AG04449 (cell line): ENCODE measurements around the gene MAJIN.

Experiments
- CTCF ChIA-PET: fragments of 350-600 bp; formaldehyde crosslinking; extraction: SDS; loops from one replicate; lab custom pipeline; 2021; ENCODE audit warnings: antibody characterized with exemption; lab: Yijun Ruan, JAX
- POLR2A ChIA-PET: fragments of 400-600, 350-600 bp; formaldehyde crosslinking; extraction: SDS; loops from one replicate; lab custom pipeline; 2020; ENCODE audit warnings: antibody characterized with exemption, inconsistent platforms; lab: Yijun Ruan, JAX
- DNase-seq: peaks from one replicate; pipeline ENCODE4 v3.0.0-alpha.2; 2010; ENCODE audit warnings: low read depth, low spot score
- H3K4me3 ChIP-seq: 2 replicates; pipeline ENCODE4 v1.5.1; 2011; ENCODE audit warnings: low read depth, mild to moderate bottlenecking, control low read depth, low read length
- TF ChIP-seq, protein P1 (sequence below): IDR thresholded peaks from one replicate; pipeline ENCODE4 v1.5.1; 2011; ENCODE audit warnings: mild to moderate bottlenecking, moderate library complexity, low read length, control low read depth, inconsistent platforms; ENCODE audit not compliant: insufficient read depth; ENCODE audit errors: missing control alignments

The MAJIN gene

DNA sequence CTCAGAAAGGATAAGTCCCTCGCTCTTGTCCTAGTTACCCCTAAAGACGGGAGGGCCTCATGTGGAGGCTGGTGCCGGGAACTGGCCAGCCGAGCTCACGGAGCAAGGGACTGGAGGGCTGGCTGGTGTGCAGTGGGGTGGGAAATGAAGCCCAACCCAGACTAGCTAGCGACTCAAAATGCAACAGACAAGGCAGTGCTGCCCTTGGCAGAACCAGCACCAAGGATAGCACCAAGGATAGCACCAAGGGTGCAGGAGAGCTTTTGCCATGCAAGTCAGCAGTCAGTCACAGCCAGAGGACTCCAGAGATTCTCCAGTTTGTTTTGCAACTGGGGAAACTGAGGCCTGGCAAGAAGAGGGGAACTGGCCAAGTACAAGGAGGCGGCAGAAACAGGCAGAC is 31.4 kb upstream of the MAJIN start:
- ChIA-PET CTCF (interaction anchor here (0.9 to 14.5 kb wide), 3 partner anchors 7 to 155 kb away, joined by 3 to 179 read pairs (median 3); partner anchors contain the start of gene ARL2), POLR2A (no interaction called here)
- TF ChIP-seq, protein P1, sequence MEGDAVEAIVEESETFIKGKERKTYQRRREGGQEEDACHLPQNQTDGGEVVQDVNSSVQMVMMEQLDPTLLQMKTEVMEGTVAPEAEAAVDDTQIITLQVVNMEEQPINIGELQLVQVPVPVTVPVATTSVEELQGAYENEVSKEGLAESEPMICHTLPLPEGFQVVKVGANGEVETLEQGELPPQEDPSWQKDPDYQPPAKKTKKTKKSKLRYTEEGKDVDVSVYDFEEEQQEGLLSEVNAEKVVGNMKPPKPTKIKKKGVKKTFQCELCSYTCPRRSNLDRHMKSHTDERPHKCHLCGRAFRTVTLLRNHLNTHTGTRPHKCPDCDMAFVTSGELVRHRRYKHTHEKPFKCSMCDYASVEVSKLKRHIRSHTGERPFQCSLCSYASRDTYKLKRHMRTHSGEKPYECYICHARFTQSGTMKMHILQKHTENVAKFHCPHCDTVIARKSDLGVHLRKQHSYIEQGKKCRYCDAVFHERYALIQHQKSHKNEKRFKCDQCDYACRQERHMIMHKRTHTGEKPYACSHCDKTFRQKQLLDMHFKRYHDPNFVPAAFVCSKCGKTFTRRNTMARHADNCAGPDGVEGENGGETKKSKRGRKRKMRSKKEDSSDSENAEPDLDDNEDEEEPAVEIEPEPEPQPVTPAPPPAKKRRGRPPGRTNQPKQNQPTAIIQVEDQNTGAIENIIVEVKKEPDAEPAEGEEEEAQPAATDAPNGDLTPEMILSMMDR: no peak
- no peak overlapping the region for H3K4me3 ChIP-seq
- no peak for DNase-seq

DNA sequence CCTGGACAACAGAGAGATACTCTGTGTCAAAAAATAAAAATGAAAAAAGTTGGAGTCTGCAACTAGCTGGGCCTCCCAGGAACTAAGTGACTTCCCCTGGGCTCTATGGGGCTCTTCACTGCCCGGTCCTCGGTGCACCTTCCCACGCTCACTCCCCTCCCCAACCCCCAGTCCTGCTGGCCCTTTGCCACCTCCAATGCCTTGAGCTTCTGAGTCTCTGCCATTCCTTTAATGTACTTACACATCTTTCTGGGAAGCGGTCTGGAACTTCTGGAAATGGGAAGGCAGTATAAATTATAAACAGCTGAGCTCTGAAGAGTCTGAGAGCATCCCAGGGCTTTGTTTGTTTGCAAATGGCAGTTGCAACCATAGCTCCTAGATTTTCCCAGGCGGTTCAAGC is 30.8 kb upstream of the MAJIN start:
- DNase-seq: no peak
- TF ChIP-seq, protein P1: no peak
- no peak overlapping the region for H3K4me3 ChIP-seq
- ChIA-PET POLR2A (no interaction called here), CTCF (interaction anchor here (1.0 to 14.5 kb wide), 2 partner anchors 7 to 108 kb away, joined by 3 to 179 read pairs; partner anchors contain the start of gene ARL2)

DNA sequence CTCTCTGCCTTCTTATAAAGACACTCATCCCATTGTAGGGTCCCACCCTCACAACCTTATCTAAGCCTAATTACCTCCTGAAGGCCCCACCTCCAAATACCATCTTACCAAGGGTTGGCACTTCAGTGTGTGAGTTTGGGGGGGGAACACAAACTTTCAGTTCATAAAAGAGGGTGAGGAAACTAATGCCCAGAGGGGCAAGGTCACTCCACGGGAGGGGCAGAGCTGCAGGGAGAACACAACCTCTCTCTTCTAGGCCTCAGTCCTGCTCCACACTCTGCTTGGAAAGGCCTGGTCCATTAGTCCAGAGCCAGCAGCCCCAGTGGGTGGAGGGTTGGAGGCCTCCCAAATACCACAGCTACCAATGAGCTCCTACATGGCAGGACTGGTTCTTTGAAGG is 27.6 kb upstream of the MAJIN start:
- TF ChIP-seq, protein P1: no peak
- H3K4me3 ChIP-seq: no peak overlapping the region
- ChIA-PET POLR2A (no interaction called here), CTCF (interaction anchor here (14.5 kb wide), 1 partner anchor 11 kb away, joined by 179 read pairs; the partner anchor contains the start of gene ARL2)
- DNase-seq: no peak

DNA sequence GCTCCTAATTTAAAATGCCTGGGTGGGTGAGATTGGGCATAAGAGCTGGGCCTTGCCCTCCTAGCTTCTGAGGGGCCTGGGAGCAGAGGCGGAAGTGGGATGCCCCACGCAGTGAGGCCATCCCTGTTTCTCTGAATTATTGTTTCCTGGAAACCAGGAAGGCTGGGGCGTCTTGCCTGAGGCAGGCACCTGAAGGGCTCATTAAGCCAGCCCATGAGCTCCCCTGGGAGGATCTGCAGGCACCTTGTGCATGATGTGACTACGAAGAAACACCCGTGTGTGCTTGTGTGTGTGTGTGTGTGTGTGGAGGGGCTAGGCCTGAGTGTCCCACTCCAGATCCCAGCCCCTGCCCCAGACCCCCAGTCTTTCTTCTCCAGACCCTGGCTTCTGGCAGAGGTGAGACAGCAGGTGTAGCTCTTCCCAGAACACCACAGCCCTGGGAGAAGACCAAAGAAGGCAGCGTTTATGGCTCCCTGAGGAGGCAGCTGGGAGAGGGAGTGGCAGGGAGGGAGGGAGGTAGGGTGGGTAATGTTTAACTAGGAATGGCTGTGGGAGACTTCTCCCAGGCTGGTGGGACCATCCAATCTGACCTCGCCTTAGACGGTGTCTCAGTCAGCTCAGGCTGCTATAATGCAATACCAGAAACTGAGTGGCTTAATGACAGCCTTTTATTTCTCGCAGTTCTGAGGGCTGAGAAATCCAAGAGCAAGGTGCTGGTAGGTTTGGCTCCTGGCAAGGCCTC is 27.0 kb upstream of the MAJIN start:
- POLR2A ChIA-PET: no interaction called here
- TF ChIP-seq, protein P1: no peak

DNA sequence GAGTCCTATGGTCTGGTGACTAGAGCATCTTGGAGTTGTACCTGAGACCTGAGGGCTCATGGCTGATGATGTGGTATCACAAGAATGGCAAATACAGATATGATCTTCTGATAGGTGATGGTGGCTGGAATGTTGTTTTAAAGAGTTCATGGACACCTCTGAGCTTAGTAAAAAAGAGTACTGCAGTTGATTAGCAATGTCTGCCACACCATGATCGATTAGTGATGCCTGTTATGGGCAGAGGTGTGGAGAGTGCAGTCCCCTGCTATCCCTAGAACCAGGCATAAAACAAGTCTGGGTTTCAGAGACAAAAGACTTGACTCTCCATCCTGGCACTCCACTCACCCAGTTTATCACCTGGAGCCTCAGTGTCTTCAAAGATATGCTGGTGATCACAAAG is 26.2 kb upstream of the MAJIN start:
- no peak overlapping the region for H3K4me3 ChIP-seq
- TF ChIP-seq, protein P1: no peak
- CTCF ChIA-PET: interaction anchor here (0.6 to 14.5 kb wide), 3 partner anchors 12 to 114 kb away, joined by 3 to 179 read pairs (median 6); partner anchors contain the start of genes ARL2 and TM7SF2
- POLR2A ChIA-PET: no interaction called here
- no peak for DNase-seq

More for the DNA sequence above, 27.0 kb upstream of the MAJIN start:
- no peak for DNase-seq
- CTCF ChIA-PET: interaction anchor here (0.6 to 14.5 kb wide), 2 partner anchors 11 to 73 kb away, joined by 3 to 179 read pairs; partner anchors contain the start of gene ARL2
- no peak overlapping the region for H3K4me3 ChIP-seq
